WTC11 (cell line): ENCODE results near the gene HS1BP3. TPM values are rescaled to one million over a fixed set of nuclear protein-coding genes. Genes with fewer than 3 reads are reported as not detected.

Experiments used
- ATAC-seq: fragments of 200-7000 bp; cut with Tn5 transposase; 2 replicates; pipeline ENCODE4 v1.10.0; 2021; ENCODE audit warnings: mild to moderate bottlenecking, moderate library complexity
- CTCF ChIA-PET: fragments of 300-600 bp; sonication (Branson Sonifier 250); formaldehyde crosslinking; loops from one replicate; lab custom pipeline; 2021; ENCODE audit warnings: antibody characterized with exemption; lab: Charles Lee
- POLR2A ChIA-PET: fragments of 350-600 bp; sonication (Branson Sonifier 250); formaldehyde crosslinking; loops from one replicate; lab custom pipeline; 2021; ENCODE audit warnings: antibody characterized with exemption; lab: Charles Lee
- DNase-seq: peaks from one replicate; pipeline ENCODE4 v3.0.0; 2021; ENCODE audit warnings: low spot score
- H3K27ac Mint-ChIP-seq: 2 replicates; pipeline ENCODE4 v1.8.0; 2021; ENCODE audit warnings: mixed read lengths
- H3K27me3 Mint-ChIP-seq: 2 replicates; pipeline ENCODE4 v1.8.0; 2021; ENCODE audit warnings: low read depth, mild to moderate bottlenecking, moderate library complexity, mixed read lengths
- H3K36me3 Mint-ChIP-seq: 2 replicates; pipeline ENCODE4 v1.8.0; 2021; ENCODE audit warnings: mixed read lengths
- H3K4me1 Mint-ChIP-seq: 2 replicates; pipeline ENCODE4 v1.8.0; 2022; ENCODE audit warnings: mixed read lengths
- H3K4me3 Mint-ChIP-seq: 2 replicates; pipeline ENCODE4 v1.8.0; 2021; ENCODE audit warnings: mild to moderate bottlenecking, moderate library complexity, mixed read lengths
- H3K9me3 Mint-ChIP-seq: 2 replicates; pipeline ENCODE4 v1.8.0; 2021; ENCODE audit warnings: mixed read lengths
- AR ChIP-seq: fragments of 250-450 bp; sonication (Bioruptor Pico); IDR thresholded peaks from 2 replicates; pipeline ENCODE4 v1.9.0; 2021; ENCODE audit warnings: mild to moderate bottlenecking
- CREM ChIP-seq: sonication (generic); formaldehyde crosslinking; IDR thresholded peaks from 2 replicates; pipeline ENCODE4 v1.8.1; 2022; ENCODE audit warnings: mild to moderate bottlenecking, missing genetic modification reagents, moderate library complexity
- E2F5 ChIP-seq: sonication (generic); formaldehyde crosslinking; IDR thresholded peaks from 2 replicates; pipeline ENCODE4 v1.8.1; 2022; ENCODE audit warnings: mild to moderate bottlenecking, moderate library complexity, missing genetic modification reagents
- ELF4 ChIP-seq: sonication (generic); formaldehyde crosslinking; IDR thresholded peaks from 2 replicates; pipeline ENCODE4 v1.8.1; 2022; ENCODE audit warnings: low read depth, mild to moderate bottlenecking, moderate library complexity, missing genetic modification reagents
- FOXP1 ChIP-seq: sonication (generic); formaldehyde crosslinking; IDR thresholded peaks from 2 replicates; pipeline ENCODE4 v1.8.0; 2022; ENCODE audit warnings: missing genetic modification reagents, mild to moderate bottlenecking, moderate library complexity, borderline replicate concordance
- GRHL2 ChIP-seq: fragments of 250-450 bp; sonication (Bioruptor Pico); IDR thresholded peaks from 2 replicates; pipeline ENCODE4 v1.8.0; 2022; ENCODE audit warnings: mild to moderate bottlenecking, moderate library complexity; ENCODE audit not compliant: insufficient replicate concordance, severe bottlenecking
- GTF2I ChIP-seq: fragments of 250-450 bp; sonication (Bioruptor Pico); conservative IDR thresholded peaks from 2 replicates; pipeline ENCODE4 v1.4.0; 2021; ENCODE audit warnings: mild to moderate bottlenecking
- HMGXB4 ChIP-seq: sonication (generic); formaldehyde crosslinking; IDR thresholded peaks from 2 replicates; pipeline ENCODE4 v1.8.1; 2023; ENCODE audit warnings: mild to moderate bottlenecking, moderate library complexity, missing genetic modification reagents
- NFYB ChIP-seq: sonication (generic); formaldehyde crosslinking; conservative IDR thresholded peaks from 2 replicates; pipeline ENCODE4 v1.8.0; 2022; ENCODE audit warnings: low read depth, missing genetic modification reagents
- NR3C1 ChIP-seq: sonication (generic); formaldehyde crosslinking; conservative IDR thresholded peaks from 2 replicates; pipeline ENCODE4 v1.8.1; 2023; ENCODE audit warnings: low read depth, mild to moderate bottlenecking, missing genetic modification reagents
- RORB ChIP-seq: fragments of 250-450 bp; sonication (Bioruptor Pico); IDR thresholded peaks from 2 replicates; pipeline ENCODE4 v1.9.0; 2021; ENCODE audit warnings: mild to moderate bottlenecking
- TEAD4 ChIP-seq: sonication (generic); formaldehyde crosslinking; IDR thresholded peaks from 2 replicates; pipeline ENCODE4 v1.8.0; 2022; ENCODE audit warnings: mild to moderate bottlenecking, missing genetic modification reagents
- TP53 ChIP-seq: sonication (generic); formaldehyde crosslinking; IDR thresholded peaks from 2 replicates; pipeline ENCODE4 v1.8.1; 2023; ENCODE audit warnings: mild to moderate bottlenecking, missing genetic modification reagents
- ZBTB43 ChIP-seq: sonication (generic); formaldehyde crosslinking; IDR thresholded peaks from 2 replicates; pipeline ENCODE4 v1.8.1; 2023; ENCODE audit warnings: mild to moderate bottlenecking, missing genetic modification reagents
- ZNF425 ChIP-seq: fragments of 250-450 bp; sonication (Bioruptor Pico); conservative IDR thresholded peaks from 2 replicates; pipeline ENCODE4 v1.9.0; 2021; ENCODE audit warnings: mild to moderate bottlenecking
- ZNF671 ChIP-seq: fragments of 250-450 bp; sonication (Bioruptor Pico); IDR thresholded peaks from 2 replicates; pipeline ENCODE4 v1.8.0; 2021; ENCODE audit warnings: mild to moderate bottlenecking
- total RNA-seq: library from RNA; stranded (reverse); gene quantifications from 3 replicates; pipeline ENCODE4 v1.2.3, GENCODE V29; 2021

Gene HS1BP3
- total RNA-seq, 1 experiment from 2014 or later, result 17.9 TPM

- TF ChIP-seq RORB (no peak), ZNF671 (no peak), GRHL2 (CRISPR knock-in tag) (no peak), GTF2I (CRISPR knock-in tag) (no peak), TP53 (CRISPR knock-in tag) (no peak), FOXP1 (CRISPR knock-in tag) (no peak)
- TF ChIP-seq, all 79 proteins: peak for 0
Observed at GRCh38 chr2:20680744-20681375, 30.0 kb upstream of the HS1BP3 start (continued).

- TF ChIP-seq ZNF425 (no peak), CREM (CRISPR knock-in tag) (no peak), RORB (no peak), TEAD4 (CRISPR knock-in tag) (no peak), ZBTB43 (CRISPR knock-in tag) (no peak), HMGXB4 (no peak), AR (CRISPR knock-in tag) (no peak), E2F5 (no peak), NR3C1 (CRISPR knock-in tag) (no peak), ELF4 (CRISPR knock-in tag) (no peak), NFYB (no peak)
Observed at GRCh38 chr2:20678780-20679179, 27.9 kb upstream of the HS1BP3 start.

More at GRCh38 chr2:20678780-20679179, 27.9 kb upstream of the HS1BP3 start:
- Mint-ChIP-seq H3K36me3 (no peaks in the 10 kb centered on the region), H3K27me3 (peaks cover 21% of the 10 kb centered on the region), H3K4me3 (no peak overlapping the region), H3K27ac (no peak overlapping the region), H3K4me1 (peaks cover 28% of the 10 kb centered on the region), H3K9me3 (no peaks in the 10 kb centered on the region)
- no peak for DNase-seq
- POLR2A ChIA-PET, result no interaction called here
- CTCF ChIA-PET, result interaction anchor here (3.6 to 10.1 kb wide), 3 partner anchors 15 to 28 kb away, joined by 25 to 329 read pairs (median 40); partner anchors contain the start of genes GDF7 and HS1BP3
- ATAC-seq, result no peak
